Measurements from ENCODE around the gene SMG5.

- TF ChIP-seq CTCF (IDR thresholded peaks at IDR 0.05): no peak
- TF ChIP-seq POLR2A (IDR thresholded peaks at IDR 0.05): no peak
Measured at GRCh38 chr1:156242738-156243137, 39.9 kb downstream of the SMG5 start.

All from lower leg skin (tissue), 3 donors.